Jurkat, Clone E6-1 (cell line): ENCODE measurements around the gene SMAD6.

ENCODE experiments used
- DNase-seq: peaks from one replicate; pipeline ENCODE4 v3.0.0-alpha.2; 2011; ENCODE audit warnings: low read depth, low spot score
- H3K4me3 ChIP-seq: 2 replicates; pipeline ENCODE4 v1.5.1; 2011; ENCODE audit warnings: mild to moderate bottlenecking, low read length, control low read depth, moderate library complexity

Gene SMAD6

DNA sequence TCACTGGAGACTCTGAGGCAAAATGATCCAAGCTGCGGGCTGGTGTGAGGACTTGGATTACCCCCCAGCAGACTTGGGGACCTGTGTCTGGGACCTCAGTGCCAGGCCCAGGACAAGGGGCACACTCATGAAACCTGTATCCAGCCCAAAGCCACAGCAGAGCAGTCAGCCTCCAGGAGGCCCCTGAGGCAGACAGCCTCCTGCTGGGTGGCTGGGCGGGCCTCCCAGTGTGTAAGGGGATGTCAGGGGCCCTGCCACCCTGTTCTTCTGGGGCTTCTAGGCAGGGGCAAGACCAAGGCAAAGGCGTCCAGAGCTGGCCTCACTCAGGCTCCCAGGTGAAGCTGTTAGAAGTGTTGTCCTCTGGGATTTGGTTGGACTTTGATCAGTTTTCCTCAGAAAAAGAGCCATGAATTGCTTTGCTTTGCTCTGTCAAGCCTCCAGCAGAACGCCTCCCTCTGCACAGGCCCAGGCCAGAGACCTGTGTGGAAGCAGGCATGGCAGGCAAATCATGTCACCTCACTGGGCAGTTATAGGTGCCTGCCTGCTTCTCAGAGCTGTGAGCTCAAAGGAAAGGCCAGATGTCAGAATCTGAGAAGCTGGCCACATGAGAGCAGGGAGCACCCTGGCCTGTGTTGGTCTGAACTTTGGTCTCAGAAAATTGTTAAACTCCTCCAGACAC lies 77.4 kb downstream of the SMAD6 start:
- no peak overlapping the region for H3K4me3 ChIP-seq
- no peak for DNase-seq

GRCh38 chr15:66780172-66780972 lies 78.3 kb downstream of the SMAD6 start:
- no peak for DNase-seq

DNA sequence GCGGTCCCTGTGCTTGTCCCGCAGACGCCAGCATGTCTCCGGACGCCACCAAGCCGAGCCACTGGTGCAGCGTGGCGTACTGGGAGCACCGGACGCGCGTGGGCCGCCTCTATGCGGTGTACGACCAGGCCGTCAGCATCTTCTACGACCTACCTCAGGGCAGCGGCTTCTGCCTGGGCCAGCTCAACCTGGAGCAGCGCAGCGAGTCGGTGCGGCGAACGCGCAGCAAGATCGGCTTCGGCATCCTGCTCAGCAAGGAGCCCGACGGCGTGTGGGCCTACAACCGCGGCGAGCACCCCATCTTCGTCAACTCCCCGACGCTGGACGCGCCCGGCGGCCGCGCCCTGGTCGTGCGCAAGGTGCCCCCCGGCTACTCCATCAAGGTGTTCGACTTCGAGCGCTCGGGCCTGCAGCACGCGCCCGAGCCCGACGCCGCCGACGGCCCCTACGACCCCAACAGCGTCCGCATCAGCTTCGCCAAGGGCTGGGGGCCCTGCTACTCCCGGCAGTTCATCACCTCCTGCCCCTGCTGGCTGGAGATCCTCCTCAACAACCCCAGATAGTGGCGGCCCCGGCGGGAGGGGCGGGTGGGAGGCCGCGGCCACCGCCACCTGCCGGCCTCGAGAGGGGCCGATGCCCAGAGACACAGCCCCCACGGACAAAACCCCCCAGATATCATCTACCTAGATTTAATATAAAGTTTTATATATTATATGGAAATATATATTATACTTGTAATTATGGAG lies 79.1 kb downstream of the SMAD6 start:
- DNase-seq, result no peak
- H3K4me3 ChIP-seq, result no peak overlapping the region

More at GRCh38 chr15:66780172-66780972, 78.3 kb downstream of the SMAD6 start:
- H3K4me3 ChIP-seq, result no peak overlapping the region

GRCh38 chr15:66782785-66783184 lies 80.7 kb downstream of the SMAD6 start:
- DNase-seq, result no peak

DNA sequence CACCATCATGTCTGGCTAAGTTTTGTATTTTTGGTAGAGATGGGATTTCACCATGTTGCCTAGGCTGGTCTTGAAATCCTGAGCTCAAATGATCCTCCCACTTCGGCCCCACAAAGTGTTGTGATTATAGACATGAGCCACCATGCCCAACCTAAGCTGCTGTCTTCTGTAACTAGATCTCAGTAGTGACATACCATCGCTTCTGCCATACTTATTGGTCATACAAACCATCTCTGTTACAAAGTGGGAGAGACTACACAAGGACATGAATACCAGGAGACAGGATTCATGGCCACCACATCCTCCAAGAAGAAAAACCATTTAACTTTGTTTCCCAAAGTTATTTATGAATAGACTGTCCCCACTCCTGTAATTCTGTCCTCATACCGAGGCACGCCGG lies 81.3 kb downstream of the SMAD6 start:
- no peak overlapping the region for H3K4me3 ChIP-seq
- DNase-seq, result no peak

More at GRCh38 chr15:66782785-66783184, 80.7 kb downstream of the SMAD6 start:
- no peak overlapping the region for H3K4me3 ChIP-seq

DNA sequence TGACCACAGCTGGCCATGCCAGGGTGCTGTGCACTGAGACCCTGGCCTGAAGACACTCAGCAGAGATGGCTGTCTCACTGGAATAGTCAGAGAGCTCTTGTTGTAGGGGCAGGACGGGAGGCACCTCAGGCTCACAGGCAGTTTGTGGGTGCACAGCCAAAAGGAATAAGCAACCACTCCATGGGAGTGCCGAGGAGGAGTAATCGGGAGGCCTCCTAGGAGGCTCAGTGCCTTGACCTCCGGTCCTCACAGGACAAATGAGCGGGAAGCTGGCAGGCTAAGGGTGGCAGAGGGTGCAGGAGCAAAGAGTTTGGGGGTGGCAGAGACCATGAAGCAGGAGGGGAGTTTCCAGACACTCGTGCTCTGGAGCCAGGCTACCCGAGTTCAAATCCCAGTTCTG lies 81.7 kb downstream of the SMAD6 start:
- no peak overlapping the region for H3K4me3 ChIP-seq
- DNase-seq, result no peak

GRCh38 chr15:66784174-66784573 lies 82.1 kb downstream of the SMAD6 start:
- DNase-seq, result no peak

GRCh38 chr15:66785637-66786036 lies 83.6 kb downstream of the SMAD6 start:
- H3K4me3 ChIP-seq, result no peak overlapping the region
- DNase-seq, result no peak

More at GRCh38 chr15:66784174-66784573, 82.1 kb downstream of the SMAD6 start:
- H3K4me3 ChIP-seq, result no peak overlapping the region

- H3K4me3 ChIP-seq, result no peak overlapping the region
- no peak for DNase-seq
Observed at GRCh38 chr15:66786222-66786621, 84.2 kb downstream of the SMAD6 start.

DNA sequence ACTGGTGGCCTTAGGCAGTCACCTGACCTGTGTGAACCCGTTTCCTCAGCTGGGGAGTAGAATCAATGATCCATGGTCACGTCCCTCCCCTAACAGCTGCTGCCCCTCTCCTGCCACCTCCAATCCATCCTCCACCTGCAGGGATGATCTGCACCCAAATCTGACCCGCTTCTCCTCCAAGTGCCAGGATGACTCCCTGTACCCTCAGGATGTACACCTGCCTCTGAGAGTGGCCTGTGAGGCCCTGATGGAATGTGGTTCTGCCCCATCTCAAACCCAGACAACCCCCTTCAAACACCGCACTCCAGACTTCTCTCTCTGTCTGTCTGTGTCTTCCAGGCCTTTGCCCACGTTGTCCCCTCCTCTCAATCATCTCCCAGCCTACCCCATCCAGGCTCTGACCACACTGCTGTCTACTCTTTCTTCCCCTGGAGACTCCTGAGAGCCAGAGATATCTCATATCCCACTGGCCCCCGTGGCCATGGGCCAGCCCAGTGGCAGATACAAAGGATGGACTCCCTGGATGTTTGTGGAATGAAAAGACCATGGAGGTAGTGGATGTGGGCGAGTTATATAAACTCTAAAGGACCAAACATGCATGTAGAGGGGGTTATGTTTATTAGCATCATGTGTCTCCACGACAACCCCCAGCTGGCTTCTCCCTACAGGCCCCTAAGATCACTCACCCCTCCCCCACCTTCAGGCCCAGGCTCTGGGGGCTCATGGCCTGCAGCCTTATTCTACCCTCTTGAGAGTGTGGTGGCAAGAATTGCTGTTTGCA lies 84.9 kb downstream of the SMAD6 start:
- no peak for DNase-seq
- H3K4me3 ChIP-seq, result no peak overlapping the region

- no peak for DNase-seq
- no peak overlapping the region for H3K4me3 ChIP-seq
Observed at GRCh38 chr15:66787489-66787871, 85.4 kb downstream of the SMAD6 start.

DNA sequence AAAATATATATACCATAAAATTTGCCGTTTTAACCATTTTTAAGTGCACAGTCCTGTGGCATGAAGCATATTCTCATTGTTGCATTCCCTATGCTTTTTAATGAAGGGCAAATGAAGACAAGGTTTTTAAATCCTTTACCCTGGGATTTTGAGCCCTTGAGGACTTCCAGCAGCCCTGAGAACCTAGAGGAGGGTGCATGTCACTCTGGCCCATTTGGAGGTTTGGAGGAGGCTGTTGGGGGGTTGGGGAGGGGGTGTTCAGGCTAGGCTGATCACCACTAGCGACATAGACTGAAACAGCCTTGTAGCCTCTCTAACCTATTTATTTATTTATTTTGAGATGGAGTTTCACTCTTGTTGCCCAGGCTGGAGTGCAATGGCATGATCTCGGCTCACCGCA lies 86.0 kb downstream of the SMAD6 start:
- no peak overlapping the region for H3K4me3 ChIP-seq
- no peak for DNase-seq

GRCh38 chr15:66789029-66790025 lies 87.3 kb downstream of the SMAD6 start:
- DNase-seq, result peak; percentile 34
- no peak overlapping the region for H3K4me3 ChIP-seq

GRCh38 chr15:66795851-66796250 lies 93.8 kb downstream of the SMAD6 start:
- H3K4me3 ChIP-seq, result no peak overlapping the region
- no peak for DNase-seq

- DNase-seq, result no peak
Observed at GRCh38 chr15:66796343-66796742, 94.3 kb downstream of the SMAD6 start.

GRCh38 chr15:66797921-66798320 lies 95.9 kb downstream of the SMAD6 start:
- no peak for DNase-seq
- H3K4me3 ChIP-seq, result no peak overlapping the region

More at GRCh38 chr15:66796343-66796742, 94.3 kb downstream of the SMAD6 start:
- no peak overlapping the region for H3K4me3 ChIP-seq

DNA sequence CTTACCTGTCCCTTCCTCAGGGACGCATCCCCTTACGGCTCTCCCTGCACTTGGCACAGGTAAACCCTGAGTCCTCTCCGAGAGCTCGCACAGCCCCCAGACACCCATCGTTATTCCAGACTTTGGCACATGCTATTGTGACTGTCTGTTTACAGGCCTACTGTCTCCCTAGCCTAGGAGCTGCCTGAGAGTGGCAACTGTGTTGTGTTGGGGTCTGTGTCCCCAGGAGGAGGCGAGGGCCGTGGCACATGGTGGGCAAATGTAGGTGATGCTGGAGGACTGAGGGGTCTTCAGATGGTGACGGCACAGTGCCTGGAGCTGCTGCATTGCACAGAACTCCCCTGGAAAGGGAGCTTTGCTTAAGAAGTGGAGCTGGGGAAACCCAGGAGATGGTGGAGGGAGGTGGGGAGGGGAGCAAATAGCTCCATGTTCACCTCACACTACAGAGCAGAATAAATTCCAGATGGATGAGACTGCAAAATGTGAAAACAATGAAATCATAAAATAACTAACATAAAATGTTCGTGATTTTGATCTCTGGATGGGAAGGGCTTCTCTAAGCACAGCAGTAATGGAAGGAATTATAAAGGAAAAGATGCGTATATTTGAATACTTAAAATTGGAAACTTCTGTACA lies 96.5 kb downstream of the SMAD6 start:
- DNase-seq, result no peak
- H3K4me3 ChIP-seq, result no peak overlapping the region

DNA sequence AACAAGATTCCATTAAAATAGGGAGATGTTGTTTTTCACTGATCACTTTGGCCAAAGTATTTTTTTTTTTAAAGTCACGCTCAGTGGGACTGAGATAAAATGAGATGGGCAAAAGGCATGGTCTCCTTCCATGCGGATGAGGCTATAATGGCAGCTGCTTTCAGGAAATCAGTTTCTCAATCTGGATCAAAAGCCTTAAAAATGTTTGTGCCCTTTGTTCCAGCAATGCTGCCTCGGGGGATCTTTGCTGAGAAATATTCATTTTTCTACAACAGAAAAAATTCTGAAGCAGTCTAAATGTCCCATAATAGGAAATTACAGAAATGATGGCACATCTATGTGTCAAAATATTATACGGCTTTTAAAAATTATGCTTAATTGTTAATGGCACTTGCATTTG lies 97.2 kb downstream of the SMAD6 start:
- no peak overlapping the region for H3K4me3 ChIP-seq

More for the DNA sequence above, 97.2 kb downstream of the SMAD6 start:
- no peak for DNase-seq
